Nucleus accumbens (tissue), 56 donors: ENCODE data around the gene SEC61A2.
"Not testable (repeated sequence)": the region's sequence is repeated elsewhere in the genome, so short reads cannot be mapped to it uniquely, and the experiment has no call there.

Source experiments
- DNase-seq, 56 donors: peaks; one replicate each; lab custom pipeline; 2025; lab: John Stamatoyannopoulos, UW

SEC61A2 gene

DNA sequence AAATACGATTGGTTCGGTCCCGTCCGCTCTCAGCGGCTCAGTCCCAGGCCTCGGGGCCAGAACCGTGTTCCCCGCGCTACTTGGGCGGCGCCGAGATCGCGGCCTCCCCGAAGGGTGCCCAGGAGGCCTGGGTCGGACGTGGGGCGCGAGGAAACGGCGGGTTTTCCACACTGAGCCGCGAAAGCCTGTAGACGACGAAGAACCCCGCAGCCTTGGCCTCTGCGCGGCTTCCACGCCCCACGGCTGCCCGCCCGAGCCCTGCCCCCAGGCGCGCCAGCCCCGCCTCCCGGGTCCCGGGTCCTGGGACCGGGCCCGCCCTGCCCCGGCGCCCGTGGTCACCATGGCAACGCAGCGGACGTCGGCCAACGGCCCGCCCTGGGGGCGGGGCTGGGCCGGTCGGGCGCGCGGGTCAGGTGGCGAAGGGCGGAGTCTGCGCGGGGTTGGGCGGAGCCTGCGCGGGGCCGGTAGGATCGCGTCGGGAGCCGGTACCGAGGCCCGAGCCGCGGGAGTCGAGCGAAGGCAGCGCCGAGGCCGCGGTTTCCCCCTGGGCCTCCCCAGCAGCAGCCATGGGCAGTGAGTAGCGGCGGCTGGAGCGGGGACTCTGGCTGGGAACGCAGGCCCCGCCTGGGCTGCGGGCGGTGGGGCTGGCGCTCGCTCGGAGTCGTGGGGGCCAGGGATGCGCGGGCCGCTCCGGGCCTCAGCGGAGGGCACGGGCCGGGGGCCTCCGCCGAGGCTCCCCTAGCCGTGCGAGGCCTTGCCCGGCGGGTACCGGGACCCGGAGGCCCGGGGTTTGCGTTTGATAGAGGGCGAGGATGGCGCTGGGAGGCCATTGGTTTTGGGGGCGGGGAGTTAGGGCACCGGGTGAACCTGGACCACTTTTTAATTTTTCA lies at the start of gene SEC61A2:
Gene SEC61A2 (plus strand): TSS at position 456 of the 890 bp plus-strand sequence. CDS start 111 bp downstream, at position 567.
- peak; percentile 50 to 97 (median 90) for DNase-seq

DNA sequence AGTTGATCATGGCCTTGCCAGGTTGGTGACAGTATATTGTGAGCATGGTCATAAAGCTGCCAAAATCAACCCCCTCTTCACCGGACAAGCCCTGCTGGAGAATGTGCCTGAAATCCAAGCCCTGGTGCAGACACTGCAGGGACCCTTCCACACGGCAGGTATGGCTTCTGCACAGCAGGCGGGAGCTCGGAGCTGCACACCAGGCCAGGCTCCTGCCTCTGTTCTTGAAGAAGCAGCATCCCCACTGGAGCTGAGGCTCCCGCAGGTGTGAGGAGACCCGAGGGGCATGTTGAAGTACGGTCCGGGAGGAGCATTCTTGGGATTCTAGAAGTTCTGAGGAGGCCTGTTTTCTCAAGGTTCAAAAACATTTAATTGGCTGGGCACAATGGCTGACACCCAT lies 48.0 kb upstream of the SEC61A2 start:
- no peak for DNase-seq

DNA sequence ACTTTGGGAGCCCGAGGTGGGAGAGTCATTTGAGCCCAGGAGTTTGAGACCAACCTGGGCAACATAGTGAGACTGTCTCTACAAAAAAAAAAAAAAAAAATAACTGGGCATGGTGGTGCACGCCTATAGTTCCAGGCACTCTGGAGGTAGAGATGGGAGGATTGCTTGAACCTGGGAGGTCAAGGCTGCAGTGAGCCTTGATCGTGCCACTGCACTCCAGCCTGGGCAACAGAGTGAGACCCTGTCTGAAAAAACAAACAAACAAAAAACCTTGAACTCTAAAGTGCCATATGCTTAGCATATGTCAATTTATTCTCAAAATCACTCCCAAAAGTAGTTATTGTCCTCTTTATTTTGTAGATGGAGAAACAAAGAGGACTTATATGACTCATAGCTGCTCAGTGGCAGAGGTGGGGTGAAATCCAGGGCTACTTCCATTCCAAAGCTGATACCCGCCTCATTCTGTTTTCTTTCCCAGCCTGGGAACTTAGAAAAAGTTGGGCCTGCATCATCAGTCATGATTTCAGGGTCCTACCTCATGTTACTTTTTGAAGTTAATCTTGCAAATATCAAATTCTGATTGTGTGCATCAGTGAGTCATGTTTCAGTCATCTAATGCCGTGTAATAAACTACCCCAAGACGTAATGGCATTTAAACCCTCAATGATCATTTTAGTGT lies 47.5 kb upstream of the SEC61A2 start:
- DNase-seq: no peak

DNA sequence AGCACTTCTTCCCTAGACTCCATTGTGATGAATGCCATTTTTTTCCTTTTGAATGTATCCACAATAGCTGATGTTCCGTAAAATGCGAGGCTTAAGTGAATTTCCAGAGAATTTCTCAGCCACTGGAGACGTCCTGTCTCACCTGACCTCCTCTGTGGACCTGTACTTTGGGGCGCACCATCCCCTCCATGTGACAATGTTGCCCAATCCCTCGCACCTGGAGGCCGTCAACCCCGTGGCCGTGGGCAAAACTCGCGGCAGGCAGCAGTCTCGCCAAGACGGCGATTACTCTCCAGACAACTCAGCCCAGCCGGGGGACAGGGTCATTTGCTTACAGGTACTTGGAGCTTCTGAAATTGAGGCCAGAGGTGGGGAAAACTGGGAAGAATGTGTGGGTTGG lies 40.6 kb upstream of the SEC61A2 start:
- no peak for DNase-seq

DNA sequence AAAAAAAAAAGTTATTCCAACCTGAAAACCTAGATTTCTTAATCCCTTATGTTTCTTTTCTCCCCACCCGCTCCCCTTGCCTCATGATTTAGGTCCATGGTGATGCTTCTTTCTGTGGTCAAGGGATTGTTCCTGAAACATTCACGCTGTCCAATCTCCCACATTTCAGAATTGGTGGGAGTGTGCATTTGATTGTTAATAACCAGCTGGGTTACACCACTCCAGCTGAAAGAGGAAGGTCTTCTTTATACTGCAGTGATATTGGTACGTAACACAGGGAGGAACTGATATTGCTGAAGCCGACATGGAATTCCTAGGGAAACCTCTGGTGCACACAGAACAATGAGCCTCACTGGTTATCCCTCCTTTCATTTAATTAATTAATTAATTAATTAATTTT lies 38.1 kb upstream of the SEC61A2 start:
- DNase-seq: no peak

DNA sequence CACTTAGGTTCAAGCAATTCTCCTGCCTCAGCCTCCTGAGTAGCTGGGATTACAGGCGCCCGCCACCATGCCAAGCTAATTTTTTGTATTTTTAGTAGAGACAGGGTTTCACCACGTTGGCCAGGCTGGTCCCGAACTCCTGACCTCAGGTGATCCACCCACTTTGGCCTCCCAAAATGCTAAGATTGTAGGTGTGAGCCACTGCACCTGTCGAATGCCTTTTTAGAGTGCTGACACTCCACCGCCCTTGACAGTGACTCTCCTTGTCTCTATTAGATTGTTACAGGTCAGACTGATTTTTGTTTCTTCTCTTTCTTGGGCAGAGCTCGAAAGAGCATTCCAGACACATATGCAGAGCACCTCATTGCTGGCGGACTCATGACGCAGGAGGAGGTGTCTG lies 32.1 kb upstream of the SEC61A2 start:
- not testable (repeated sequence) for DNase-seq

DNA sequence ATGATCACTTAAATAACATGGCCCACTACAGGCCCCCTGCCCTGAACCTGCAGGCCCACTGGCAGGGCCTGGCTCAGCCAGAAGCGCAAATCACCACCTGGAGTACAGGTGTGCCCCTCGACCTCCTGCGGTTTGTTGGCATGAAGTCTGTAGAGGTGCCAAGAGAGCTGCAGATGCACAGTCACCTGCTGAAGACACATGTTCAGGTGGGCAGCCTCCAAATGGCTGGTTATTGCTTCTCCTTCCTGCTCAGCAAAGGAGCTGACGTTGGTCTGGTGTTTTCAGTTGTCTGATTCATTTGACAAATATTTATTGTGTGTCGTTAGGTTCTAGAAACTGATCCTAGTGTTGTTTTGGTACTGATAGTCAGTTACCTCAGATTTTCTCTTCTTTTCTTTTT lies 31.7 kb upstream of the SEC61A2 start:
- no peak for DNase-seq

DNA sequence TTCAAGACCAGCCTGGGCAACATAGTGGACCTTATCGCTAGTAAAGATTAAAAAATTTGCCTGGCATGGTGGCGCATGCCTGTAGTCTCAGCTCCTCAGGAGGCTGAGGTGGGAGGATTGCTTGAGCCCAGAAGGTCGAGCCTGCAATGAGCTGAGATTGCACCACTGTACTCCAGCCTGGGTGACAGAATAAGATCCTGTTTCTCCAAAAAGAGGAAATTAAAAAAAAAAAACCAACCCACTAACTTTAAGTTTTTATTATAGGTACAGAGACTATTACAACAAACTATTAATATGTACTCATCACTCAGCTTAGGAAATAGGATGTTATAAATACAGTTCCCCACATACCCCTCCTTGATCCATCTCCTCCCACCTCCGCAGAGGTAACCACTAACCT lies 30.5 kb upstream of the SEC61A2 start:
- no peak for DNase-seq

DNA sequence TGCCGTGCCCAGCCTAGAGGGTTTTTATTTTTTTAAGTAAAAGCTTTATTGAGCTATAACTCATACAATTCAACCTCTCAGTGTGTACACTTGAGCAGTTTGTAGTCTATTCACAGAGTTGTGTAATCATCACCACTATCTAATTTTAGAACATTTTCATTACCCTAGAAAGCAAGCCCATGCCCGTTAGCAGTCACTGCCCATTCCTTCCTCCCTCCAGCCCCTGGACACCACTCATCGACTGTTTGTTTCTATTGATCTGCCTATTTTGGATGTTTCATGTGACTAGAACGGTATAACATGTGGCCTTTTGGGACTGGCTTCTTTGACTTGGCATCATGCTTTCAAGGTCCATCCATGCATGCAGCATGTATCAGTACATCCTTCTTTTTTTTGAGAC lies 25.7 kb upstream of the SEC61A2 start:
- no peak for DNase-seq

DNA sequence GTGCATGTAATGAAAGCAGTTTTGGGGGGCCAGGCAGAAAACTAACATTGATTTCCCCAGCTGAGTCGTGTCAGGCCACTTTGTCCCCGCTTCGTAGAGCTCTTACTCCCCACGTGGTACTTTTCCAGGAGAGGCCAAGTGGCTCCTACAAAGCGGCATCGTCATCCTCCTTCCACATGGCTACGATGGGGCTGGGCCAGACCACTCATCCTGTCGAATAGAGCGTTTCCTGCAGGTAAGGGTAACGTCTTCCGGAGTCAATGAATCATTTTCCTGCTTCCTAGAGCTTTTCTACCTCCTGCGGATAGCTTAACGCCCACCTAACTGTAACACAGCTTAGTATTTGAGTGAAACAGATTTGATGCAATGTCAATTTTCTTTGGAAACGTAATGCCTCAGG lies 21.7 kb upstream of the SEC61A2 start:
- peak in 9 of 56 donors; percentile 2 to 26 (median 13) for DNase-seq

DNA sequence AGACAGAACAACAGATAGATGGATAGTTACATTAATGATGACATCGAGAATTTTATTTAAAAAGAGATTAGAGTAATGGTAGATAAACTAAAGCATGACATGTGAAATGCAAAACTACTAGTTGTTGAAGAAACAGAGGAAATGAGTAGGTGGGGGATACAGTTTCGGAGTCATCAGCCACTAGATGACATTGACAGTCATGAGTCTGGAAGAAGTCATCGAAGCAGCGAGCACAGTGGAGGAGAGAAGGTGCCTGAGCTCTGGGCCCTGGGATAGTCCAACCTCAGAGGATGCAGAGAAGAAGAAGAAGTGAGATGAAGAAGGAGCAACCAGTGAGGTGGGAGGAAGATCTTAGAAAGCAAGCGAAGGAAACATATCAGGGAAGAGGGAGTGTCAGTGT lies 20.2 kb upstream of the SEC61A2 start:
- DNase-seq: no peak

DNA sequence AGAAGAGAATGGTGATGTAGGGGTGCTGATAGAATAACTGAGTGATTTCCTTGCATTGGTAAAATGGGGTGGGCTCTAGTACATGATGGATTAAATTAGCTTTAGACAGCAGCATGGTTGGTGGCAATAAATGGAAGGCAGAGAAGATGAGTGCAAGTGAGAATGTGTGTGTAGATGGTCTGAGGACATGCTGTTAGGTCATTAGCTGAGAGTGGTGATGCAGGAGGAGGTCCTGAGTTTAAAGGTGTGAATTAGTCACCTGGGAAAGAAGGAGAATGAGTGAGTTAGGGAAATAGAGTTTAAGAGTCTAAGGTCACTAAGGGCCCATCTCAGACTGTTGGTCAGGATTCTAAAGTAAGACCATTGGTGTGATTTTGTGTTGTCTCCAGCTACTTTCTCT lies 17.9 kb upstream of the SEC61A2 start:
- no peak for DNase-seq

DNA sequence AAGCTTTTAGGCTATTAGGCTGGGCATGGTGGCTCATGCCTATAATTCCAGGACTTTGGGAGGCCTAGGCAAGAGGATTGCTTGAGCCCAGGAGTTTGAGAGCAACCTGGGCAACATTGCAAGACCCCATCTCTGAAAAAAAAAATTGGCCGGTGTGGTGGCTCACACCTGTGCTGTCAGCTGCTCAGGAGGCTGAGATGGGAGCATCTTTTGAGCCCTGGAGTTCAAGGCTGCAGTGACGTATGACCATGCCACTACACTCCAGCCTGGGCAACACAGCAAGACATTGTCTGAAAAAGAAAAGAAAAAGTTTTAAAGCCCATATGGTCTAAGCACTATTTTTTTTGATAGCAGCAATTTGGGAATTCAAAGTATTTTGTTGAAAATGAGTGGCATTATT lies 15.8 kb upstream of the SEC61A2 start:
- no peak for DNase-seq

DNA sequence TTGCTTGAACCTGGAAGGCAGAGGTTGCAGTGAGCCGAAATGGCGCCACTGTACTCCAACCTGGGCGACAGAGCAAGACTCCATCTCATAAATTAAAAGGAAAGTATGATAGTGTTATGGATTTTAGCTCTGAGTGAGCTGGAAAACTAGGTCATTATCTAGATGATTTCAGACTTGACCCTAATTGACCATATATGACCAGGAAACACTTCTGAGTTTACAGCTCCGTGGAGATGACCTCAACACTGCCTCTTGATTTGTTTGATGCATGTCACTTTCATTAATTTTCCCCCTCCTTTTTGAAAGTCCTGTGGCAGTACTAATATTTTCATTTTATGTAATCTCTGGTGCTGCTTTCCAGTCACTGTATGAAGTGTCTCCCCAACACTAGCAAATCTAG lies 7.8 kb upstream of the SEC61A2 start:
- no peak for DNase-seq

DNA sequence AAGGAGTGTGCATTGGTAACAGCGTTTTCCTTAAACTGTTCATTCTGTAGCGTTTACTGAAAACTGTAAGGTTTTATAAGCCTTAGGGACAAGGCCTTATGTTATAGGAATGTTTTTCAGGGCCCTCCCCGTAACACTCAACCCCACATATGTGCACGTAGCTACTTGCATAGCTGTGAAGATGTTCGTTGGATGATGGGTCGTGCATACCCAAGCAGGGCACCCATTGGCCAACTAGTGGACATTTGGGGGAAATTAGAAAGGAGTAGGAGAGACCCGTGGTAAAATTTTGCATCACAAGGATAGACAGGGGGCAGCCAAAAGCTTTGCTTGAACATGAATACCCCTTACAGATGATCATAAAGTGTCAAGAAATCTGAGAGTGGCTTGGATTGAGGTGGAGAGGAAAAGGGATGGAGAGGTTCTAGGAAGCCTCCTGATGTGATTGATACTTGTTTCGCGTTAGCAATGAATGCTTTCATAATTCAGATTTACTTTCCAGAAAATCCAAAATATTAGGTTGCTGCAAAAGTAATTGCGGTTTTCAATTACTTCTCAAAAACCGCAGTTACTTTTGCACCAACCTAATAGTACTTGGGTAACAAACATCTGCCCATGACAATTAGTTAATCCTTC lies 878 bp downstream of the SEC61A2 start:
- peak in 27 of 56 donors; percentile 3 to 48 (median 9) for DNase-seq

DNA sequence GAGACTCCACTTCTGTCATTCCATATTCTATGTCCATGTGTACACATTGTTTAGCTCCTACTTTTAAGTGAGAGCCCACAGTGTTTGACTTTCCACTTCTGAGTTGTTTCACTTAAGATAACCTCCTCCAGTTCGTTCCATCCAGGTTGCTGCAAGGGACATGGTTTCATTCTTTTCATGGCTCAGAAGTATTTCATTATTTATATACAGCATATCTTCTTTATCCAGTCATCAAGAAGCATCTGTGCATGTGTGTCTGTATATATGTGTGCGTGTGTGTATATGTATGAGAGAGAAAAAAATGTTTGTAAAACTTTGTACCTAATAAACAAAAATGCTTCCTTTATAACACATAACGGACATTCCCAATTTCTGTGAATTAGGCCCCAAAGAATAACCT lies 6.2 kb downstream of the SEC61A2 start:
- no peak for DNase-seq

DNA sequence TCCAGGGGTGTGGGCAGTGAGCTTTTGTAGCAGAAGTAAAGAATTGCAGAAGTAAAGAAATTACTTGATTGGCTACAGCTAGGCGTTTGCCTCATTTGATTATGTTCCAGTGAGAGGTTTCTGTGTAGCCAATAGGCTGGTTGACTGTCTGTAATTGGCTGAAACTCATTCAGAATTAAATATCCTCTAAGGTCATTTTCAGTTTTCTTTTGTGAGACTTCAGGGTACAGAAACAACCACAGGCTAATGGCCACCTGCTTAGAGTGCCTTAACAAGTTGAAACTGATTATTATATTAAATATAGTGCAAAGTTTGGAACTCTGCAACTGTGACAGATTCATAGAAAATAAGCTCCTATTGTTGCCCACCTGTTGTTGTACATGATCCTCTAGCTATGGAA lies 10.6 kb downstream of the SEC61A2 start:
- DNase-seq: no peak

DNA sequence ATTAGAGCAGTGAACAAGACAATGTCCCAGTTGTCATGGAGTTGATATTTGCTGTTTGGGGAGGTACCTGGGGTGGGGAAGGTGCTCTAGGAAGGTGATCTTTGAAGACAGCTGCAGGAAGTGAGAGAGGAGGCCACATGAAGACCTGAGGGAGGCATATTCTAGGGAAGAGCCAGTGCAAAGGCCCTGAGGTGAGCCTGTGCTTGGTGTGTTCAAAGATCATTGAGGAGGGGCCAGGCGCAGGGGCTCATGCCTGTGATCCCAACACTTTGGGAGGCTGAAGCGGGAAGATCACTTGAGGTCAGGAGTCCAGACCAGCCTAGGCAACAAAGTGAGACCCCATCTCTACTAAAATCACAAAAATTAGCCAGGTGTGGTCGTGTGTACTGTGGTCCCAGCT lies 15.1 kb downstream of the SEC61A2 start:
- DNase-seq: no peak

DNA sequence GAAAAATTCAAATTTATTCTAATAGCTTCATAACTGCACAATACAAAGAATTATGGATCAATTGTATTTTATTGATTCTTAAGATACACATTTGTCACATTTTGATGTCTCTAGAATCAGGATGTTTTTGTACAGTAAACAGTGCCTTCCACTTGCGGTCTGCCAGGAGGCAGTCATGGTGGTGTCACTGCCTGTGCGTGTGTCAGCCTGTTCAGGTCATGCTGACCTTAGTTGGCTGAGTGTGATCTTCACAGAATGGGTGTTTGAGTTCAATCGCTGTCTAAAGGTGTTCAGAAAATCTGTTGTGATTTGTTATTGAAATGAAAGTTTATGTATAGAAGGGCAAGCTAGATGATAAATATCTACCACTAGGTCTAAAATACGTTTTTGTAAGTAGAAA lies 20.7 kb downstream of the SEC61A2 start:
- no peak for DNase-seq

DNA sequence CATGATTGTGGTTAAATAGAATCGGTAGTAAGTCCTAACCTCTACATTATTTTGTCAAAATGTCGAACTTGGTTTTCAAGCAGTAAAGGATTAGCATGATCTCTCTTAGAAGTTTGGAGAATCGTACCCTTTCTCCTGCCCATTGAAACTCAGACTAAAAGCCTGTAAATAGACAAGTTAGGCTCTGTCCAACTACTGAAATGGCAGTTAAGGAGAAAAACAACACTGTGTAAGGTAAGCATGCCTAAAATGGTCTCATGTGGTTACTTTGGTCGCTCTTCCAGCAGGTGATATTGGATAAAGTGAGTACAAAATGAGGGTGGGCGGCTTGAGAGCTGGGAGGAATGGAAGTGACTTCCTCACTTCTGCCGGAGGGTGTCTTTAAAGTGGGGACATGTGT lies 25.0 kb downstream of the SEC61A2 start:
- DNase-seq: no peak

DNA sequence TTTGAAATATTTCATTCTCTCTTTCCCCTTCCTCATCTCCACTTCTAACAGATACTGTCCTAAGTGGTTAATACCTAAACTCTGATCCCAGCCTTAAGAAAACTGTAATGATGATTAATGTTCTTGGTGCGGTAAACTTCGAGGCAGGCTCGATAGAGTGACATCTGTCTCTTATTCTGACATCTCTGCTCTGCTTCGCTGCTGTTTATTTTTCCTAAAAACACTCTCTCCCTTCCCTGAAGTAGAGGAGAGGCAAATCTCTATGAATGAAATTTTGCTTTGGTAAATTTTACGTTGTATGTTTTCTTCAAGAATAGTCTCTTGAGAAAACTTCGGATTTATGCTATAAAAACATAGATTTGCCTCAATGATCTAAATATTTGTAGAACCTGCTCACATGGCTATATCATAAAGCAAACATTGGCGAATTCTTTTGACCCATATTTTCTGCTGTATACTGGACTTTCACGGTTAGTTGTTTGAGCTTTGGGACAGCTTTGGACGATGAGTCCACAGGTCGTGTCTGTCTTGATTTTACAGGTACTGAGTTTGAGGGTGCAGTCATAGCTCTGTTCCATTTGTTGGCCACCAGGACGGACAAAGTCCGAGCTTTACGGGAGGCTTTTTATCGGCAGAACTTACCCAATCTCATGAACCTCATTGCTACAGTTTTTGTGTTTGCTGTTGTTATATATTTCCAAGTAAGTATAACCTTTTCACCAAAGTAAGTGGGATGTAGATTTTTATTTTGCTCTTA lies 27.1 kb downstream of the SEC61A2 start:
- DNase-seq: no peak
